Tibial nerve (tissue), 4 donors: ENCODE data around the gene TAS2R31. TPM values are rescaled to one million over a fixed set of nuclear protein-coding genes. Genes with fewer than 3 reads are reported as not detected.
"Not testable (repeated sequence)": the region's sequence is repeated elsewhere in the genome, so short reads cannot be mapped to it uniquely, and the experiment has no call there.

Source experiments
- DNase-seq, 2 donors: peaks; one replicate each; pipeline ENCODE4 v3.0.0-alpha.2; 2019; ENCODE audit warnings: low spot score in 2 of 2
- H3K27ac ChIP-seq, 4 donors: fragments of 200-600 bp; sonication (generic) in 3 of 4; one replicate each; pipeline ENCODE4 v1.5.1; 2017 to 2019; ENCODE audit warnings: mild to moderate bottlenecking in 1 of 4
- H3K27me3 ChIP-seq, 2 donors: fragments of 200-600 bp; sonication (generic) in 1 of 2; one replicate each; pipeline versions ENCODE4 v1.5.1 to v1.6.0; 2017 to 2019
- H3K36me3 ChIP-seq, 3 donors: fragments of 200-600 bp; sonication (generic); one replicate each; pipeline ENCODE4 v1.5.1; 2018 to 2019
- H3K4me1 ChIP-seq, 4 donors: fragments of 200-600 bp; sonication (generic) in 3 of 4; one replicate each; pipeline ENCODE4 v1.5.1; 2017 to 2019
- H3K4me3 ChIP-seq, 4 donors: fragments of 200-600 bp; sonication (generic) in 3 of 4; one replicate each; pipeline ENCODE4 v1.5.1; 2017 to 2019; ENCODE audit warnings: mild to moderate bottlenecking in 1 of 4, moderate library complexity in 1 of 4
- H3K9me3 ChIP-seq, 4 donors: fragments of 200-600 bp; sonication (generic) in 3 of 4; one replicate each; pipeline ENCODE4 v1.5.1; 2017 to 2019
- EP300 ChIP-seq, 2 donors: sonication (generic); formaldehyde crosslinking; IDR thresholded peaks; one replicate each; pipeline ENCODE4 v1.6.1; 2017; ENCODE audit warnings: antibody characterized with exemption in 2 of 2, mild to moderate bottlenecking in 1 of 2
- POLR2A ChIP-seq, 2 donors: fragments of 450-650 bp; IDR thresholded peaks; one replicate each; pipeline ENCODE4 v1.6.1; 2017; ENCODE audit warnings: antibody characterized with exemption in 2 of 2, mild to moderate bottlenecking in 2 of 2, moderate library complexity in 2 of 2
- WGBS, 2 donors: methylation state at CpG; one replicate each; pipeline ENCODE4 v1.1.5; 2018; 5-methylcytosine and 5-hydroxymethylcytosine counted together
- total RNA-seq, 4 donors: library from RNA; depleted of rRNA; stranded (reverse); fragments of >200 nt; gene quantifications; one replicate each; pipeline ENCODE4 v1.1.0, GENCODE V29; 2016
- TF ChIP-seq, protein P1 (sequence below), 5 experiments: fragments of 200-600 bp in 3 of 5; fragments of 450-650 bp in 2 of 5; sonication (generic) in 3 of 5; IDR thresholded peaks; one replicate each; pipeline ENCODE4 v1.5.1; 2016 to 2019; ENCODE audit warnings: antibody characterized with exemption in 5 of 5, mild to moderate bottlenecking in 3 of 5, moderate library complexity in 2 of 5

Gene TAS2R31
- total RNA-seq, 4 donors from 2014 or later, result 10.3 to 17.3 (median 12.0) TPM

GRCh38 chr12:11040162-11040561 is 9.0 kb upstream of the TAS2R31 start:
- TF ChIP-seq EP300 (IDR thresholded peaks at IDR 0.05) (no peak), POLR2A (IDR thresholded peaks at IDR 0.05) (no peak)
- TF ChIP-seq, protein P1, sequence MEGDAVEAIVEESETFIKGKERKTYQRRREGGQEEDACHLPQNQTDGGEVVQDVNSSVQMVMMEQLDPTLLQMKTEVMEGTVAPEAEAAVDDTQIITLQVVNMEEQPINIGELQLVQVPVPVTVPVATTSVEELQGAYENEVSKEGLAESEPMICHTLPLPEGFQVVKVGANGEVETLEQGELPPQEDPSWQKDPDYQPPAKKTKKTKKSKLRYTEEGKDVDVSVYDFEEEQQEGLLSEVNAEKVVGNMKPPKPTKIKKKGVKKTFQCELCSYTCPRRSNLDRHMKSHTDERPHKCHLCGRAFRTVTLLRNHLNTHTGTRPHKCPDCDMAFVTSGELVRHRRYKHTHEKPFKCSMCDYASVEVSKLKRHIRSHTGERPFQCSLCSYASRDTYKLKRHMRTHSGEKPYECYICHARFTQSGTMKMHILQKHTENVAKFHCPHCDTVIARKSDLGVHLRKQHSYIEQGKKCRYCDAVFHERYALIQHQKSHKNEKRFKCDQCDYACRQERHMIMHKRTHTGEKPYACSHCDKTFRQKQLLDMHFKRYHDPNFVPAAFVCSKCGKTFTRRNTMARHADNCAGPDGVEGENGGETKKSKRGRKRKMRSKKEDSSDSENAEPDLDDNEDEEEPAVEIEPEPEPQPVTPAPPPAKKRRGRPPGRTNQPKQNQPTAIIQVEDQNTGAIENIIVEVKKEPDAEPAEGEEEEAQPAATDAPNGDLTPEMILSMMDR (IDR thresholded peaks at IDR 0.05), result no peak
- 78 to 82% methylated on average over 1 of the region's 1 CpG for WGBS, 2 donors
- Histone ChIP-seq H3K27ac (no peak overlapping the region), H3K27me3 (no peaks in the 10 kb centered on the region), H3K36me3 (peaks cover 0 to 16% (median 0%) of the 10 kb centered on the region in 3 donors), H3K4me1 (peaks cover 0 to 3% (median 0%) of the 10 kb centered on the region in 4 donors), H3K4me3 (no peak overlapping the region), H3K9me3 (peaks cover 0 to 8% (median 0%) of the 10 kb centered on the region in 4 donors)
- DNase-seq, result no peak

GRCh38 chr12:11039171-11039570 is 8.0 kb upstream of the TAS2R31 start:
- WGBS, 2 donors, result 35 to 39% methylated on average over 3 of the region's 3 CpGs
- no peak for TF ChIP-seq POLR2A (IDR thresholded peaks at IDR 0.05)
- TF ChIP-seq EP300 (IDR thresholded peaks at IDR 0.05), result no peak
- TF ChIP-seq, protein P1 (IDR thresholded peaks at IDR 0.05), result no peak
- Histone ChIP-seq H3K27me3 (no peaks in the 10 kb centered on the region), H3K4me3 (no peak overlapping the region), H3K36me3 (peaks cover 0 to 10% (median 0%) of the 10 kb centered on the region in 3 donors), H3K27ac (no peak overlapping the region), H3K9me3 (peaks cover 0 to 8% (median 0%) of the 10 kb centered on the region in 4 donors), H3K4me1 (peaks cover 0 to 3% (median 0%) of the 10 kb centered on the region in 4 donors)
- DNase-seq, result no peak

- not testable (repeated sequence) for H3K4me1 ChIP-seq, H3K4me3 ChIP-seq, H3K9me3 ChIP-seq, DNase-seq, H3K27ac ChIP-seq, H3K27me3 ChIP-seq
- WGBS, 2 donors, result 93 to 100% methylated on average over 1 of the region's 3 CpGs
- H3K36me3 ChIP-seq, result peaks cover 0 to 14% (median 0%) of the 10 kb centered on the region in 3 donors
Measured at GRCh38 chr12:11033959-11034358, 2.8 kb upstream of the TAS2R31 start.

- 91 to 93% methylated on average over 6 of the region's 6 CpGs for WGBS, 2 donors
Measured at GRCh38 chr12:11026118-11026517, 5.1 kb downstream of the TAS2R31 start.

GRCh38 chr12:11023387-11023786 is 7.8 kb downstream of the TAS2R31 start:
- TF ChIP-seq, protein P1 (IDR thresholded peaks at IDR 0.05), result no peak
- no peak for TF ChIP-seq EP300 (IDR thresholded peaks at IDR 0.05)
- TF ChIP-seq POLR2A (IDR thresholded peaks at IDR 0.05), result no peak
- no peak overlapping the region for H3K27ac ChIP-seq
- no peak for DNase-seq
- H3K4me1 ChIP-seq, result no peaks in the 10 kb centered on the region
- no peak overlapping the region for H3K4me3 ChIP-seq
- no peaks in the 10 kb centered on the region for H3K27me3 ChIP-seq
- 90% methylated on average over 2 of the region's 2 CpGs for WGBS, 2 donors
- peaks cover 0 to 5% (median 0%) of the 10 kb centered on the region in 4 donors for H3K9me3 ChIP-seq
- H3K36me3 ChIP-seq, result peaks cover 0 to 29% (median 0%) of the 10 kb centered on the region in 3 donors

More at GRCh38 chr12:11026118-11026517, 5.1 kb downstream of the TAS2R31 start:
- H3K4me3 ChIP-seq, result no peak overlapping the region
- TF ChIP-seq EP300 (IDR thresholded peaks at IDR 0.05), result no peak
- no peak for TF ChIP-seq POLR2A (IDR thresholded peaks at IDR 0.05)
- TF ChIP-seq, protein P1 (IDR thresholded peaks at IDR 0.05), result no peak
- no peaks in the 10 kb centered on the region for H3K27me3 ChIP-seq
- peaks cover 0 to 5% (median 0%) of the 10 kb centered on the region in 4 donors for H3K9me3 ChIP-seq
- no peak for DNase-seq
- H3K27ac ChIP-seq, result no peak overlapping the region
- no peaks in the 10 kb centered on the region for H3K4me1 ChIP-seq
- H3K36me3 ChIP-seq, result peaks cover 0 to 34% (median 0%) of the 10 kb centered on the region in 3 donors
